Bronchial epithelial cell (primary cell): ENCODE measurements around the gene AGAP1. TPM values are rescaled to one million over a fixed set of nuclear protein-coding genes. Genes with fewer than 3 reads are reported as not detected.

Experiments used
- DNase-seq: peaks from one replicate; pipeline ENCODE4 v3.0.0-alpha.2; 2010; ENCODE audit warnings: low read depth
- FAIRE-seq: peaks from 2 replicates; lab custom pipeline; 2011; peaks lifted over from hg19 to GRCh38; lab: Jason Lieb, UNC
- H3K27me3 ChIP-seq: 2 replicates; pipeline ENCODE4 v1.5.1; 2011; ENCODE audit warnings: low read length; ENCODE audit not compliant: control insufficient read depth, insufficient read depth
- H3K36me3 ChIP-seq: 2 replicates; pipeline ENCODE4 v1.5.1; 2011; ENCODE audit warnings: low read length; ENCODE audit not compliant: control insufficient read depth, insufficient read depth
- H3K4me3 ChIP-seq: 2 replicates; pipeline ENCODE4 v1.5.1; 2011; ENCODE audit warnings: mild to moderate bottlenecking, low read depth, low read length, control low read depth
- total RNA-seq: library from RNA; depleted of rRNA; stranded (reverse); fragments of >200 nt; gene quantifications from 2 replicates; pipeline ENCODE4 v1.2.1, GENCODE V29; 2014
- TF ChIP-seq, protein P1 (sequence below): IDR thresholded peaks from 2 replicates; pipeline ENCODE4 v1.5.1; 2011; ENCODE audit warnings: mild to moderate bottlenecking, moderate library complexity, low read length, control low read depth, inconsistent platforms; ENCODE audit not compliant: insufficient read depth, severe bottlenecking

AGAP1 gene
- total RNA-seq, 1 donor from 2014 or later, result 22.4 TPM

DNA sequence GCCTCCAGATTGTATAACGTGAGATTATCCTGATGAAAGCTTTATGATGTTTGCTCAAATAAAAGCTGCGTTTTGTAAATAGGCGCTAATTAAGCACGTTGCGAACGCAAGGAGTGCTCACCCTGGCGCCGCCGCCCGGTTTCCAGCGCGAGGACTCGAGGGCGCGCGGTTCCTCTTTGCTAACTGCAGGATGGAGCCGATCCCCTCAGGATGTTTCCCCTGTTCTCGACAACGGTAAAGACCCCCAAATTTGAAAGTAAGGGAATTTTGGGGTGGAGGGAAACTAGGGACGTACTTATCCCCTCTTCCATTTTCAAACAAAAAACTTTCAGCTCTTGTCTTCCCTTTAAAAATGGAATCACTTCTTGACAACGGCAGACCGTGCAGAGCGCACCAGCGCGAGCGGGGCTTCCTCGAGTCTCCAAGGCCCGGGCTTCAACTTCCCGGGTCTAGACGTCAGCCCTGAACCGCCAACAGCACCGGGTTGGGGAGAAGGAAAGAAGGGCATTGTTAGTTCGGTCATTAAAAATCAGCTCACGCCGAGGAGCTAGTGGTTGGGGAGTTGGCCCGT lies 675.4 kb downstream of the AGAP1 start:
- no peak overlapping the region for H3K4me3 ChIP-seq
- FAIRE-seq, result no peak
- no peak for DNase-seq
- no peaks in the 10 kb centered on the region for H3K36me3 ChIP-seq
- TF ChIP-seq, protein P1, sequence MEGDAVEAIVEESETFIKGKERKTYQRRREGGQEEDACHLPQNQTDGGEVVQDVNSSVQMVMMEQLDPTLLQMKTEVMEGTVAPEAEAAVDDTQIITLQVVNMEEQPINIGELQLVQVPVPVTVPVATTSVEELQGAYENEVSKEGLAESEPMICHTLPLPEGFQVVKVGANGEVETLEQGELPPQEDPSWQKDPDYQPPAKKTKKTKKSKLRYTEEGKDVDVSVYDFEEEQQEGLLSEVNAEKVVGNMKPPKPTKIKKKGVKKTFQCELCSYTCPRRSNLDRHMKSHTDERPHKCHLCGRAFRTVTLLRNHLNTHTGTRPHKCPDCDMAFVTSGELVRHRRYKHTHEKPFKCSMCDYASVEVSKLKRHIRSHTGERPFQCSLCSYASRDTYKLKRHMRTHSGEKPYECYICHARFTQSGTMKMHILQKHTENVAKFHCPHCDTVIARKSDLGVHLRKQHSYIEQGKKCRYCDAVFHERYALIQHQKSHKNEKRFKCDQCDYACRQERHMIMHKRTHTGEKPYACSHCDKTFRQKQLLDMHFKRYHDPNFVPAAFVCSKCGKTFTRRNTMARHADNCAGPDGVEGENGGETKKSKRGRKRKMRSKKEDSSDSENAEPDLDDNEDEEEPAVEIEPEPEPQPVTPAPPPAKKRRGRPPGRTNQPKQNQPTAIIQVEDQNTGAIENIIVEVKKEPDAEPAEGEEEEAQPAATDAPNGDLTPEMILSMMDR, result no peak
- H3K27me3 ChIP-seq, result peaks cover 80% of the 10 kb centered on the region

DNA sequence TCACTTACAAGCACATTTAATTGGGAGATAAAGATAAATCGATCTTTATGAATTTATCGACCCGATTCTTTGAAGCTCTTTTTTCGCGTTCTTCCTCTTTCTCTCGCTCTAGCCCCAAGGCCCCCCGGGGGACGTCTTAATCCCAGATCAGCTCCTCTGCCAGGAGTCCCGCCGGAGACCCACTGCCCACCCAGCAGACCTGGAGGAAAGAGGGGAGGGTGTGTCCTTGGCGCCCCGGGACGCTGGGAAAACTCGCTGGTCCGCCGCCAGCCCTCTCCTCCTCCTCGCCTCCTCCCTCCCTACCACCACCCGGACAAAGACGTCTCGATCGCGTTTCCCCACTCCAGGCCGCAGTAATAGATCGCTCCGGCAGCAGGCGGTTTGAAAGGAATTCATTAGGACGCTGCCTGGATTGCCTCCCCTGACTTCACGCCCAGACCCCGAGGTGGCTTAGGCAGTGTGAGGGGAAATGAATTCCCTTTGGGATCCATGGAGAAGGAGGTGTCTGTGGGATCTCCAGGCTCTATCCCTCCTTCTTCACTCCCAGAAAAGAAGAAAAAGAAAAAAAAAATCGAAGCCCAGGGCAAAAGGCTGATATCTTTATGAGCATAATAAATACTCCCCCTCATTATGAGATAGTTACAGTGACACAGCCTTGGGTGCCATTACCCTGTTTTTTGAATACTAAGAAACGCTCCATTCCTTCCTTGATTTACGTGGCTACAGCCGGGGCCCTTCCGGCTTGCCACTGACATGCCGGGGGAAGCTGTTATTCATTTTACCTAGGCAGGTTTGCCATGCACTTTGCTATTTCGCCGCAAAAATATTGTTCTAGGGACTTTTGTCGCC lies 676.1 kb downstream of the AGAP1 start:
- DNase-seq, result no peak

DNA sequence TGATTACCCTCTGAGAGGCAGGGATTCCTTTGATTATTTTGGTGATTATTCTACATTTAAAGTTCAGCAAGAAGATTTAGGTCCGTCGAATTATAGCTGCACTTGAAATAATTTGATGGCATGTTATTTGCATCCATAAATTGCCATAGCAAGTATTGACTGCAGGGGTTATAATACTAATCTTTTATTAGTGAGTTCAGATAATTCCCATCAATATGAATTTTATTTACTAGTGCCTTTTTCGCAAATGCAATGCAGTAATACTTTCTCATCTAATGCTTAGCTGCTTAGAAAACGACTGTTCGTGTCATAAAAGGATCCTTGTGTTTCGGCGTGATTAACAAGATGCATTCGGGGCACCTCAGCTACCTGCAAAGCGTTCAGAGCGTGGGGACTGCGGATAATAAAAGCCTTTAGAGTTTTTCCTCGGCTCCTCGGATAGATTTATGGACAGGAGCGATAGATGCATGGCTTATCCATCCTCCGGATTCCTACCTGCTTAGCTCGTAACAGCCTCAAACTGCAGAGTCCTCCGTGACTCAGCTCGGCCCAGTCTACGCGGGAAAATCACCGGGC lies 676.8 kb downstream of the AGAP1 start:
- peaks cover 73% of the 10 kb centered on the region for H3K27me3 ChIP-seq
- H3K4me3 ChIP-seq, result no peak overlapping the region
- FAIRE-seq (no peak), DNase-seq (no peak)
- TF ChIP-seq, protein P1, result no peak
- H3K36me3 ChIP-seq, result no peaks in the 10 kb centered on the region

More for the DNA sequence above, 676.1 kb downstream of the AGAP1 start:
- TF ChIP-seq, protein P1, result no peak
- Histone ChIP-seq H3K4me3 (no peak overlapping the region), H3K36me3 (no peaks in the 10 kb centered on the region), H3K27me3 (peaks cover 79% of the 10 kb centered on the region)
- no peak for FAIRE-seq

DNA sequence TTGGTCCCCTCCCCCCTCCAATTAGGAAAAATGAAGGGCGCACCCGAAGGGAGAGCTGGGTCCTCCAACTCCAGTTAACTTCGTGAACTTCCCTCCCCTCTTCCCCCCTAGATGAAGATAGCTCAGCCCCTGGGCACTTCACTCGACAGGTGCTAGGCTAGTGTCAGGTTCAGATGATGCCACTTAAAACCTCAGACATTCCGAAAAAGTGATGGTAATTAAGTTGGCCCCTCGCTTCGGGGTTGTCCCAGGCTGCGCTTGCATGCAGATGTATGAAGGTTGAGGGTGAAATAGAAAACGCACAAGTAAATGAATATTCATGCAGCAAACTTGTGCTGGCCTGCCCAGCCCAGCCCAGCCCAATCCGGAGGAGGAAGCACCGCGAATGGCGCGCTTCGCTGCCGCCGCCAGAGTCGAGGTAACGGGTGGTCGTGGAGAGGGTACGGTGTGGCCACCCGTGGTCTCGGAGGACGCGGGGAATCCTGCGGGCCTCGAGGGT lies 677.4 kb downstream of the AGAP1 start:
- no peak for FAIRE-seq
- peak overlapping the region; percentile 14 for H3K4me3 ChIP-seq
- TF ChIP-seq, protein P1, result no peak
- DNase-seq, result no peak
- peaks cover 67% of the 10 kb centered on the region for H3K27me3 ChIP-seq
- H3K36me3 ChIP-seq, result no peaks in the 10 kb centered on the region

DNA sequence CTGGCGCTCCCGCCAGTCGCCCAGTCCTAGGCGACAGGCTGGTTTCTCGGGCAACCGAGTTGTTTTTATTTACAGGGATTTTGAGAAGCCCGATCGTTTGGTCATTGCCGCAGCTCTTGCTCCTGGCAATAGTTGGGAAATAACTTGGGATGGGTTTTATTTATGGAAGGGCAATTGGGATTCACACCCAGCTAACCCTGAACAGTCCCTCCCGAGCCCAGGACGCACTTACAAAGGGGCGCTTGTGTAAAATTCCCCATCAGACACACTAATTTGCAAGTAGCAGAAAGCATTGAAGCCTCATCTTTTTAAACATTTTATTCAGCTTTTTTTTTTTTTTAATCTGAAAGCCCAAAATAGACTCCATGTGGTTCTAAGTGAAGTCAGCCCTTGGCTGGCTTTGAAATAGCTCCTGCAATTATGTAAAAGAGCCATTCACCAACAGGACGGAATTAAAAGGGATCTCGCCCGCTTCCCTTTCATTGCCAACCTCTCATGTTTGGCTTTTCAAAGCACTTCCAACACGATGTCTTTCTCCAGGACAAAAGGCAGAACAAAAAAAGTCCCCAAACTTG lies 677.9 kb downstream of the AGAP1 start:
- DNase-seq (no peak), FAIRE-seq (no peak)
- TF ChIP-seq, protein P1, result no peak
- no peaks in the 10 kb centered on the region for H3K36me3 ChIP-seq
- H3K4me3 ChIP-seq, result peak overlapping the region; percentile 14
- H3K27me3 ChIP-seq, result peaks cover 63% of the 10 kb centered on the region
